ENCODE data around the gene MAP1LC3A.

MAP1LC3A gene

DNA sequence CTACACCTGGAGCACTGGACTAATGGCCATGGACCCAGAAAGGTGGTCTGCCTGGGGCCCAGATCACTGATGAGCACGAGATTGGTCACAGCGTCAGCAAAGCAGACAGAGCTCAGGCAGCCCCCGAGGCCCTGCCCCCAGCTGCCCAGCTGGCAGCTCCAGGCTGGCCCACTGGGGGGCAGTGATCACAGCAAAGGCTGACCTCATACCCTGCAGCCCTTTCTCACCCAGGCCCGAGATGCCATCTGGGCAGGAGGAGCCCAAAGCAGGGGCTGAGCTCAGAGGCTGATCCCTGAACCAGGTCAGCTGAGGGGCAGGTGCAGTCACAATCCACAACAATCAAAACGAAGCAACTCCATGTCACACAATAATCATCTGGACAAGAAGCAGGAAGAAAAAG lies 4.1 kb downstream of the MAP1LC3A start:
- Histone ChIP-seq H3K4me3 (ENCODE audit: low read length) (no peak overlapping the region), H3K27me3 (ENCODE audit: low read depth, low read length) (no peaks in the 10 kb centered on the region), H3K4me1 (ENCODE audit: low read length) (peaks cover 10% of the 10 kb centered on the region), H2AFZ (ENCODE audit: low read depth, low read length) (no peak overlapping the region), H3K27ac (ENCODE audit: low read length) (no peak overlapping the region), H3K36me3 (replicated peaks; ENCODE audit: low read depth, low read length) (no peaks in the 10 kb centered on the region), H3K9ac (ENCODE audit: low read length) (no peak overlapping the region), H3K4me2 (ENCODE audit: low read length) (no peak overlapping the region), H3K9me3 (ENCODE audit: insufficient read depth, low read length) (no peaks in the 10 kb centered on the region), H4K20me1 (ENCODE audit: insufficient read depth, low read length) (peaks cover 3% of the 10 kb centered on the region; the same call in 1 of the 2 replicates), H3K79me2 (ENCODE audit: low read length) (no peaks in the 10 kb centered on the region)
- TF ChIP-seq, protein P1, sequence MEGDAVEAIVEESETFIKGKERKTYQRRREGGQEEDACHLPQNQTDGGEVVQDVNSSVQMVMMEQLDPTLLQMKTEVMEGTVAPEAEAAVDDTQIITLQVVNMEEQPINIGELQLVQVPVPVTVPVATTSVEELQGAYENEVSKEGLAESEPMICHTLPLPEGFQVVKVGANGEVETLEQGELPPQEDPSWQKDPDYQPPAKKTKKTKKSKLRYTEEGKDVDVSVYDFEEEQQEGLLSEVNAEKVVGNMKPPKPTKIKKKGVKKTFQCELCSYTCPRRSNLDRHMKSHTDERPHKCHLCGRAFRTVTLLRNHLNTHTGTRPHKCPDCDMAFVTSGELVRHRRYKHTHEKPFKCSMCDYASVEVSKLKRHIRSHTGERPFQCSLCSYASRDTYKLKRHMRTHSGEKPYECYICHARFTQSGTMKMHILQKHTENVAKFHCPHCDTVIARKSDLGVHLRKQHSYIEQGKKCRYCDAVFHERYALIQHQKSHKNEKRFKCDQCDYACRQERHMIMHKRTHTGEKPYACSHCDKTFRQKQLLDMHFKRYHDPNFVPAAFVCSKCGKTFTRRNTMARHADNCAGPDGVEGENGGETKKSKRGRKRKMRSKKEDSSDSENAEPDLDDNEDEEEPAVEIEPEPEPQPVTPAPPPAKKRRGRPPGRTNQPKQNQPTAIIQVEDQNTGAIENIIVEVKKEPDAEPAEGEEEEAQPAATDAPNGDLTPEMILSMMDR (IDR thresholded peaks at IDR 0.05; ENCODE audit: low read depth, low read length) = peak; percentile 44
- no peak for TF ChIP-seq EZH2phosphoT487 (IDR thresholded peaks at IDR 0.05; ENCODE audit: low read depth)

DNA sequence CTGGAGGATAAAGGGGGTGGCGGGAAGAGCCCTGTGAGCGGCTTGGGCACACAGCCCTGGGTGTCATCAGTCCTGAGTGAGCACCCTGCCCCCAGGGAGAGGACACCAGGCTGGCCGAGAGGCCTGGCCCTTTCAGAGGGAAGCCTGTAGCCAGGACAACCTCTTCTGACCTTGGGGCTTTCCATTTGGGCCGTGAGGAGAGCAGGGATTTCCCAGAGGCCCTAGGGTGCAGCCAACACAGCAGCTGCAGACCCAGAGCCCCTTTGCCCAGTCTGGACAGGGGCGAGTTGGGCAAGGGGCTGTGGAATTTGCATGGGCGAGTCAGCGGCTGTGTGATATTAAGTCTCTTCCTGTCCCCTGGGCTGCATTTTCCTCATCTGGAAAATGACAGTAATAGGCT lies 6.3 kb downstream of the MAP1LC3A start:
- TF ChIP-seq, protein P1 (IDR thresholded peaks at IDR 0.05; ENCODE audit: low read depth, low read length) = no peak
- TF ChIP-seq EZH2phosphoT487 (IDR thresholded peaks at IDR 0.05; ENCODE audit: low read depth) = no peak
- H3K27ac ChIP-seq (ENCODE audit: low read length) = no peak overlapping the region
- no peaks in the 10 kb centered on the region for H3K27me3 ChIP-seq (ENCODE audit: low read depth, low read length)
- no peaks in the 10 kb centered on the region for H3K79me2 ChIP-seq (ENCODE audit: low read length)
- H3K9ac ChIP-seq (ENCODE audit: low read length) = no peak overlapping the region
- H3K4me3 ChIP-seq (ENCODE audit: low read length) = no peak overlapping the region
- H3K36me3 ChIP-seq (replicated peaks; ENCODE audit: low read depth, low read length) = peaks cover under 1% of the 10 kb centered on the region
- H3K4me2 ChIP-seq (ENCODE audit: low read length) = 0 out of 2 replicates have a peak overlapping the region, but pooled peaks have one; percentile 3
- no peak overlapping the region for H2AFZ ChIP-seq (ENCODE audit: low read depth, low read length)
- H4K20me1 ChIP-seq (ENCODE audit: insufficient read depth, low read length) = peaks cover 3% of the 10 kb centered on the region; the same call in 1 of the 2 replicates
- H3K9me3 ChIP-seq (ENCODE audit: insufficient read depth, low read length) = no peaks in the 10 kb centered on the region
- H3K4me1 ChIP-seq (ENCODE audit: low read length) = peaks cover 7% of the 10 kb centered on the region

DNA sequence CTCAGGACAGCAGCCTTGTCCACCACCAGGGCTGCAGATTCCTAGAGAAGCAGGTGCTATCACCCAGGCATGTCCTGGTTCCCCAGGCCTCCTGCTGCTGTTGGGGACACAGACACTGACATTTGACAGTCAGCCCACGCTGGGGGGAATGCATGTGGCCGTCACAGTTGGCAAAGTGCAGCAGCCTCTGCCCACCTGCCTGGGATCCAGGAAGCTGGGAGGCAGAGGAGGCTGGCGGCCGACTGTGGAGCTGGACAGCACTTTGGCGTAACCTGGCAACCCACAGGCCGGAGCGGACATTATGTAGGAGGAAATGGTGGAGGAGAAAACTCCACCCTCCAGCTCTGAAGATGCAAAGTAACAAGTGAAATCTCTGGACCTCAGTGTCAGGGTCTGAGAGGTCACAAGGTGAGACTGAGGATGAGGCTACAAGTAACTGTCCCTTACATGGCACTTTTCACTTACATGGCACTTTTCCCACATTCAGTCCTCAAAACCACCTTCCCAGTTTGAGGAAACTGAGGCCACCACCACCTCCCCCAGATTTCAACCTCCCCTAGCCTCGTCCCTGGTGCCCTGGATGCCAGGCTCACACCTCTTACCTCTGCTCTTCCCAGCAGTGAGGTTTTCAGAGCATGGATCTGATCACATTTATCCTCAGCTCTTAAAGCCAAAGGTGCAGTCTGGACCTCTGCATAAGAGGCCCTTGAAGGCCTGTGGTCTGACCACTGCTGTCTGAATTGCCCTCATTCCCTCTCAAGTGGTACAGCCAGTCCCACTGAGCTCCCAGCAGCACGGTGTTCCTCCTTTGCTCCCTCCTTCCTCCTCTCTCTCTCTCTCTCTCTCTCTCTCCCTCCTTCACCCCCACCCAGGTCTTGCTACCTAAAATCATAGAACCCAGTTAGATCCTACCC lies 8.7 kb downstream of the MAP1LC3A start:
- TF ChIP-seq, protein P1 (IDR thresholded peaks at IDR 0.05; ENCODE audit: low read depth, low read length) = no peak
- TF ChIP-seq EZH2phosphoT487 (IDR thresholded peaks at IDR 0.05; ENCODE audit: low read depth) = no peak
- Histone ChIP-seq H3K27me3 (ENCODE audit: low read depth, low read length) (no peaks in the 10 kb centered on the region), H2AFZ (ENCODE audit: low read depth, low read length) (no peak overlapping the region), H3K4me3 (ENCODE audit: low read length) (no peak overlapping the region), H3K4me2 (ENCODE audit: low read length) (no peak overlapping the region), H3K79me2 (ENCODE audit: low read length) (no peaks in the 10 kb centered on the region), H3K9ac (ENCODE audit: low read length) (no peak overlapping the region), H3K36me3 (replicated peaks; ENCODE audit: low read depth, low read length) (peaks cover 3% of the 10 kb centered on the region), H3K4me1 (ENCODE audit: low read length) (peaks cover 7% of the 10 kb centered on the region), H3K9me3 (ENCODE audit: insufficient read depth, low read length) (no peaks in the 10 kb centered on the region), H3K27ac (ENCODE audit: low read length) (no peak overlapping the region), H4K20me1 (ENCODE audit: insufficient read depth, low read length) (no peaks in the 10 kb centered on the region)
